Limb (tissue), 2 donors: Measurements from ENCODE around the gene CMC1.
"Not testable (repeated sequence)": the region's sequence is repeated elsewhere in the genome, so short reads cannot be mapped to it uniquely, and the experiment has no call there.

Experiments
- DNase-seq, 2 donors: peaks; one replicate each; pipeline ENCODE4 v3.0.0-alpha.2; 2016; ENCODE audit errors: extremely low spot score in 2 of 2

CMC1 gene

GRCh38 chr3:28243424-28244106 is 2.1 kb downstream of the CMC1 start:
- no peak for DNase-seq

DNA sequence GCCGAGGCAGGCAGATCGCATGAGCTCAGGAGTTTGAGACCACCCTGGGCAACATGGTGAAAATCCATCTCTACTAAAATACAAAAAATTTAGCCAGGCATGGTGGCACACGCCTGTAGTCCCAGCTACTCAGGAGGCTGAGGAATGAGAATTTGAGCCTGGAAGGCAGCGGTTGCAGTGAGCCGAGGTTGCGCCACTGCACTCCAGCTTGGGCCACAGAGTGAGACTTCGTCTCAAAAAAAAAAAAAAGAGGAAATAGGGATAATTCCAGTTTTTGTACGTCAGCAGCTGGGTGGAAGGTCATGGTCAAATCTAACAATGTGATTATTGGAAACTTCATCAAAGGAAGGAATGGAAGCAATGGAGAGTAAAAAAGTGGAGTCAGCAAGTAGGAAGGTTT is 3.1 kb downstream of the CMC1 start:
- no peak for DNase-seq

DNA sequence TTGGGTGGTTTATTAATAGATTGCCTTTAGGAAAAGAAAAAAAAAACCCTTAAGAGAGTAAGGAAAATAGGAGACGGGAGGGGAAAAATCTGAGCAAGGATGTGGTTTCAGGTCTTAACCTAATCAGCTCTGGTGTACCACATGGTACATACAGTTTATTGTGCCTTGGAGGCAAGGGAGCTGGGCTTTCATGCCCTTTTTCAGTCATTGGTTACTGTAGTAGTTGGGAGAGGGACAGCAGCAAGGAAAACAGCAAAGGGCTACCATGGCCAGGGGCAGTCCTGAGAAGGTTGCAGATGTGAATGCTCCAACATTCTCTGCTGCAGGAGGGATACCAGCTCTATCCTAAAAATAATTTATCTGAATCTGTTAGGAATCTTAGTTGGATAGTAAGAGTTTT is 5.9 kb downstream of the CMC1 start:
- DNase-seq = no peak

DNA sequence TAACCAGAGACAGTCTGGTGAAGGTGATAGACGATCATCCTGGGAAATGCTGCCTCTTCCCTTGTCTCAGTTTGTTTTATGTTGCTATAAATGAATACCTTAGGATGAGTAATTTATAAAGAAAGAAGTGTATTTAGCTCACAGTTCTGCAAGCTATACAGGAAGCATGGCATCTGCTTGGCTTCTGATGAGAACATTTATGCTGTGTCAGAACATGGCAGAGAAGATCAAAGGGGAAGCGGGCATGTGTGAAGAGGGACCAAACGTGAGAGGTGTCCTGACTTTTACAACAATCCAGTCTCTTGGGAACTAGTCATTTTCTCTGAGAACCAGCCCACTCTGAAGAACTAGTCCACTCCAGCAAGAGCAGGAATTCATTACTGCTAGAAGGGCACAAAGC is 9.6 kb downstream of the CMC1 start:
- DNase-seq = no peak

DNA sequence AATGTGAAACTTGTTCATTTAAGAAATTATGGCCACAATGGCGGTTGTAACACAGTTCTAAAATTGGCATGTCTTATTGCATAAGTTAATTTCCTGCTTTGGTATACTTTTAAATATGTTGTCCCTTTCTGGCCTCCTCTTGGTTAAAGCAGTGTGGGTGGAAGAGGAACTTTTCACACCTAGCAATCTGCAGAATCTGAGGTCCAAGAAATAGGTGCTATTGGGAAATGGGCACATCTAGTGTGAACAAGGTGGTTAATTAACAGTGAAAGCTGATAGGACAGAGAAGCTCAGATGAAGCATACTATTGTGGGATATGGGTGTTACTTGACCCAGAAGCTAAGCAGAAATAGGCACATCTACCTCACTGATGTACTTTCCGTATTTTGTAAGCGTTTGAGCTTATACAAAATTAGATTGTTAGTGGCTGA is 10.6 kb downstream of the CMC1 start:
- DNase-seq = no peak

DNA sequence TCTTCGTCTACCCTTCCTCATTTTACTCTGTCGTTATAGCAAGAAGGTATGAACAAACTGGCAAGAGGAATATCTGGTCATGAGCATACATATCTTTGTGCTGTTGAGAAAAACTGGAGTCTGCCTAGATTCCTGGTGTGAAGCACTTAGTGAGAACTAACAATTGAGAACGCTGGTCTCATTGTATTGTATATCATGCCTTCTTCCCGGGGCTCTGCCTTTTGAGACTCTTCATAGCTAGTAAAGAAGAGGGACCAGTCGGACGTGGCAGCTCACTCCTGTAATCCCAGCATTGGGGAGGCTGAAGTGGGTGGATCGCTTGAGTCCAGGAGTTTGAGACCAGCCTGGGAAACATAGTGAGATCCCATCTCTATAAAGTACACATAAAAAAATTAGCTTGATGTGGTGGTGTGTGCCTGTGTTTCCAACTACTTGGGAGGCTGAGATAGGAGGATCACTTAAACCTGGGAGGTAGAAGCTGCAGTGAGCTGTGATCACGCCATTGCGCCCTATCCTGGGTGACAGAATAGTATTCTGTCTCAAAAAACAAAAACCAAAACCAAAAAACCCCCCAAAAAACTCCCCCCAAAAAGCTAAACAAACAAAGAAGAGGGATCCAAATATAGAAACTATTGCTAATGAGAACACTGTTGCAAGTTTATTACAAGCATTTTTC is 11.8 kb downstream of the CMC1 start:
- no peak for DNase-seq

- DNase-seq = no peak
Observed at GRCh38 chr3:28262001-28262400, 20.6 kb downstream of the CMC1 start.

DNA sequence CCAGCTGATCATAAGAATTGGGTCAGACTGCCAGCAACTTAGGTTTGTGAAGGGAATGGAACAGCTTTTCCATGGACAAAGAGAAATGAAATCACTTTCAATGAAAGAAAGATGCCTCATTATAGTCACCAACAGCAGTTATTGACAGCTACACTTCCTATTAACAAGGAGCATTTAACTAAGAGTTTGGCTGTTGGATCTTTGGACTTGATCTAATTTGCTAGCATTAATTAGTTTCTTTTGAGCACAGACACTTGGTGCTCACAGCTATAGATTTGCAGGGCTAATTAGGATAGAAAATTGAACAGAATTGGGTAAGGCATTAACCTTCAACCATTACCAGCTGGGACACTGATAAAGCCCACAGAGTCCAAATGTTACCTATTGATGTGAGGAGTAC is 24.2 kb downstream of the CMC1 start:
- DNase-seq = no peak

GRCh38 chr3:28267984-28268849 is 26.8 kb downstream of the CMC1 start:
- DNase-seq = no peak

GRCh38 chr3:28268989-28269388 is 27.6 kb downstream of the CMC1 start:
- DNase-seq = no peak

DNA sequence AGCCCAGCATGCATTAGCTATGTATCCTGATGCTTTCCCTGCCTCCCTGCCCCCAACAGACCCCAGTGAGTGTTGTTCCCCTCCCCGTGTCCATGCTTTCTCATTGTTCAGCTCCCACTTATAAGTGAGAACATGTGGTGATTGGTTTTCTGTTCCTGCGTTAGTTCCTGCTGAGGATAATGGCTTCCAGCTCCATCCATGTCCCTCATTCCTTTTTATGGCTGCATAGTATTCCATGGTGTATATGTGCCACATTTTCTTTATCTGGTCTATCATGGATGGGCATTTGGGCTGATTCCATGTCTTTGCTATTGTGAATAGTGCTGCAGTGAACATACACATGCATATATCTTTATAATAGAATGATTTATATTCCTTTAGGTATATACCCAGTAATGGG is 28.5 kb downstream of the CMC1 start:
- DNase-seq = not testable (repeated sequence)

DNA sequence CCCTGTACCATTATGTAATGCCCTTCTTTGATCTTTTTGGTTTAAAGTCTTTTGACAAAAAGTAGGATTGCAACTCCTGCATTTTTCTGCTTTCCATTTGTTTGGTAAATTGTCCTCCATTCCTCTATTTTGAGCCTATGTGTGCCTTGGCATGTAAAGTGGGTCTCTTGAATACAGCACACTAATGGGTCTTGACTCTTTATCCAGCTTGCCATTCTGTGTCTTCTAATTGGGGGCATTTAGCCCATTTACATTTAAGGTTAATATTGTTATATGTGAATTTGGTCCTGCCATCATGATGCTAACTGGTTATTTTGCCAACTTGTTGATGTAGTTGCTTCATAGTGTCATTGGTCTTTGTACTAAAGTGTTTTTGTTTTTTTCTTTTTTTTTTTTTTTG is 32.4 kb downstream of the CMC1 start:
- no peak for DNase-seq

GRCh38 chr3:28278918-28279317 is 37.5 kb downstream of the CMC1 start:
- DNase-seq = no peak

DNA sequence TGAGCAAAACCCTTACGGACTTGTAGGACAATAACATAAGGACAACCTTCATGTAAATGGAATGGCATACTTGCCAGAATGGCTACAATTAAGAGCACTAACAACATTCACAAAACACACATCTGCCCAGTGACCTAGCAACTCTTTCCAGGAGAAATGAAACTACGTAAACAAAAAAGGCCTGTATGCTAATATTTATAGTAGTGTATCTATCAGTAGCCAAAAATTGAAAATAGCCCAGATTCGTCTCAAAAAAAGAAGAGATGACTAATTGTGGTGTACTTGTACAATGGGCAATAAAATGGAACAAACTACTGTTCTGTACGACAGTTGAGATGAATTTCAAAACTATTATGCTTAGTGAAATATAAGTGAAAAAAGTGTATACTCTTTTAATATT is 38.4 kb downstream of the CMC1 start:
- no peak for DNase-seq

GRCh38 chr3:28280781-28281180 is 39.4 kb downstream of the CMC1 start:
- DNase-seq = no peak

DNA sequence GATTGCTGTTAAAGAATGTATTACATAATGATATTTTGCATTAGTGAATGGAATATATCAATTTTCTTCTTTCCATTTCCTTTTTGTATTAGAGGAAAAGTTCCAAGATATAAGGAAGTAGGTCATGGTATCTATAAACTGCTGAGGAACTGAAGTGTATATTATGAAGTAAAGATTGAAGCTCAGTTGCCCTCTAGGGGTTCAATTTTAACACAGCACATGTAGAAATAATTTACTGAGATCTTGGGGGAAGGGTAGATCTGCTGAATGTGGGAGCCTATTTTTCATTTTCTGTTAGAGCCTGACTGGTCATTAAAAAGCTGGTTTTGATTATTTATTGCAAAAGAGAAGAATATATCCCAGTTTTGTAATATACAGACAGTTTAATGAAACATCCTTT is 45.2 kb downstream of the CMC1 start:
- DNase-seq = peak in 1 of 2 donors; percentile 71

- no peak for DNase-seq
Observed at GRCh38 chr3:28287046-28287445, 45.6 kb downstream of the CMC1 start.

DNA sequence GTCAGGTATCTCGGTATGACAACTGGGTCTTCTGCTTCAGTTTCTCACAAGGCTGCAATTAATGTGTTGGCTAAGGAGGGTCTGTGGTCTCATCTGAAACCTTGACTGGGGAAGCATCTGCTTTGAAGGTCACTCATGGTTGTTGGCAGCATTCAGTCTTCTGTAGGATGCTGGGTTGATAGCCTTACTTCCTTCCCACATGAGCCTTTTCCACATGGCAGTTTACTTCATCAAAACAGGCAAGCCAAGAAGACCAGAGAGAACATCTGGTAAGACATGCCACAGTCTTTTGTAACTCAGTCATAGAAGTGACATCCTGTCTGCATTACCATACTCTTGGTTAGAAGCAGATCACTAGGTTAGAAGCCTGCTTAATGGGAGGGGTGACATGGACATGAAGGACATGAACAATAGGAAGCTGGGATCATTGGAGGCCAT is 49.5 kb downstream of the CMC1 start:
- DNase-seq = no peak

DNA sequence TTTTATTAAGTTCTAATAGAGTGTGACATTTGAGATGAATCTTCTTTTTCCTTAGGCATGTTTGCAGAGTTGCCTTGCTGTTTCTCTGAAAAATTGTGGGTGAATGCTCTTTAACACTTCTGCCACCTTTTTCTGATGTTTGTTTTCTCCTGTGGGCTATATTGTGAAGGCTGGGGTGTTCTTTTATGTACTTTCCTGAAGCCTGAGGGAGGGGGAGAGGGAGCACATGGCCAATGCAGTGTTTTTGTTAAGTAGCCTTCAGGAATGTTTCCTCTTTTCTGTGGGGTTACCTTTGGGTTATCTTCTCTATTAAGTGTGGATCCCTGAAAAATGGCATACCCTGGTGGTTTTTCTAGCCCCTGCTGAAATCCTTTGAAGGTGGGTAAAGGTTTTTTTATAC is 50.2 kb downstream of the CMC1 start:
- no peak for DNase-seq

DNA sequence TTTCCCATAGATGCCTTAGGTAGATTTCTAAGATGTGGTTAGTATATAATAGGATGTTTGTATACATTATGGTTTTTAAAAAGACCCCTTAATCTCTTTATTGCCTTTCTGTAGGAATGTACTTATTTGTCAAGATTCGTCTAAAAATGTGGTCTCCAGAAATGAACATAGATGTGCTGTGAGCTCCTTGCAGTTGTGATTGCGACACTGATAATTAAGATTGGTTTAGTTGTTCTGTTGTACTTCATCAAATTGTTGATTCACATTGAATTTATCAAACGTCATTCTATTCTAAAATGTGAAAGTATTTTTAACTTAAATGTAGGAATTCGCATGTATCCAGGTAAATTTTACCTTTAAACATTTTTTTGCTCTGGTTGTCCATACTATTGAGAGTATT is 51.2 kb downstream of the CMC1 start:
- DNase-seq = no peak

GRCh38 chr3:28294667-28295413 is 53.4 kb downstream of the CMC1 start:
- no peak for DNase-seq
